ENCODE results near the gene EPHB2. TPM values are rescaled to one million over a fixed set of nuclear protein-coding genes. Genes with fewer than 3 reads are reported as not detected.
A peak's percentile ranks its signal among the peaks of the same experiment; 100 is the strongest.

EPHB2 gene
- polyA plus RNA-seq, 4 donors = 12.4 to 67.9 (median 14.5) TPM

DNA sequence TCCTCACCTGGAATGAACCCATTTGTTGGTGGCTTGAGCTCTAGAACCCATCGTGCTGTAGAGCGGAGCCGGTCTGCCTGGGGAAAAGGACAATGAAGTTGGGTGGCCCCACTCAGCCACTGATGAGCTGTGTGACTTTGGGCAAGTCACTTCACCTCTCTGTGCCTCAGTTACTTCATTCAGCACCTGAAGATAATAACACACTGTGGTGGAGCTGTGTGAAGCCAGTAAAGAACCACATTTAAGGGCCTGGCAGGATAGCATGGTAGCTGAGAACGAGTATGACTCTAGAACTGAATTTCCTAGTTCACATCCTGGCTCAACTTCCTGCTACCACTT is 37.1 kb downstream of the EPHB2 start:
- DNase-seq (ENCODE audit: low read depth in 4 of 4, low spot score in 3 of 4) = no peak

DNA sequence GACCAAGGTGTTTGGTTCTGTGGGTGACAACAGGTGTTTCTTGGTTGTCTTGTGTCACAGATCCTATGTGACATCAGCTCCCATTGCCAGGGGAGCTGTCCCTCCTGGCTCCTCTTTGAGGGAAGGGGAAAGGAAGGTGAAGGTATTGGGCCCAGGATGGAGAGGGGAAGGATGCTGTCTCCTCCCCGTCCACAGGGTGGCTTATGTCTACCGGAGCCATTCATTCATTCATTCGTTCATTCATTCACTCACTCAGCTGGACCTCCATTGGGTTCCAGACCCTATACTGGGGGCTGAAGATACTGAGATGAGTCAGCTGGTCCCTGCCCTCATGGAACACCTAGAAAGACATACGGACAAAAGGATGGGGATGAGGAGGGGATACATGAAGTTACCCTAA is 38.9 kb downstream of the EPHB2 start:
- no peak for DNase-seq (ENCODE audit: low read depth in 4 of 4, low spot score in 3 of 4)

DNA sequence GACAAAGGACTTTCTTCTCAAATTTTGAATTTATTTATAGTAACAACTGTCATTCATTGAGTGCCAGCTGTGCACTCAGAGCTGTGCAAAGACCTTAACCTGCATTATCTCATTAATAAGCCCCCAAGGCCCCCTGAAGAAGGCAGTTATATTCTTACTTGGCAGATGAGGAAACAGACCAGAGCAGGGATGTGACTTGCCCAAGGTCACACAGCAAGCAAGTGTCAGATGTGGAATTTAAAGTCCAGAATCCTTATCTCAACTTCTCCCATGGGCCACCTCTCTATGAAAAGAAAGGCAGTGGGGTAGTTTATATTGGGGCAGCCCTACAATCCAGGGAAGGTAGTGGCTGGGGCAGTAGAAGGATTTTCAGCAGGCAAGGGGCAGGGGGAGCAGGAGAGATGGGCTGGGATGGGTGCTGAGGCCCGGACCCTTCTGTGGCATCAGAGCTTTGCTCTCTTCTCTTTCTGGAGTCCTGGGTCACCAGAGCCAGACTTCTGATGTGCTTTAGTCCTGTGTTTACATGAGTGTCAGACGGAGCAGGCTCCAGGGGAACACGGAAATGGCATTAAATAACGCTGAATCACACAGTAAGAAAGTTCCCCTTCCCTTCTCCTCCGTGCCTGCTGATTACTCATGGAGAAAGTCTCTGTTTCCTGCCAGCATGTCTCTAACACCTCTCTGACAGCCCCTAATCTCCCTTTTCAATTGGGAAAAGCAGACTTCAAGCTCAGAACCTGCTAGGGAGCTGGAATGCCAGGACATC is 39.5 kb downstream of the EPHB2 start:
- peak in 1 of 4 donors; percentile 14 for DNase-seq (ENCODE audit: low read depth in 4 of 4, low spot score in 3 of 4)

DNA sequence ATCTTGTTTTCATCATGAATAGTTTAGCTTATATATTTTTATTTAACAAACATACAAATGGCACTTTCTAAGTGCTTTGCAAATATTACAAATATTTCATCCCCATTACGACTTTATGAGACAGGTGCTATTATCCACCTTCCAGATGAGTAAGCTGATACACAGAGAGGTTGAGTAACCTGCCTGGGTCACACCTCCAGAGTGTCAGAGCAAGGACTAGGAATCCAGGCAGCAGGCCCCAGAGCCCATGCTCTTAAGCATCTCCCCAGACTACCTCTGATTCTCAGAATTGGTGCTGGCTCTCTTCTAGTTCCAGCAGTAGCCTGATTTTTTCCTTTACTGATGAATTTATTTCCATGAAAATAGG is 40.0 kb downstream of the EPHB2 start:
- DNase-seq (ENCODE audit: low read depth in 4 of 4, low spot score in 3 of 4) = no peak

DNA sequence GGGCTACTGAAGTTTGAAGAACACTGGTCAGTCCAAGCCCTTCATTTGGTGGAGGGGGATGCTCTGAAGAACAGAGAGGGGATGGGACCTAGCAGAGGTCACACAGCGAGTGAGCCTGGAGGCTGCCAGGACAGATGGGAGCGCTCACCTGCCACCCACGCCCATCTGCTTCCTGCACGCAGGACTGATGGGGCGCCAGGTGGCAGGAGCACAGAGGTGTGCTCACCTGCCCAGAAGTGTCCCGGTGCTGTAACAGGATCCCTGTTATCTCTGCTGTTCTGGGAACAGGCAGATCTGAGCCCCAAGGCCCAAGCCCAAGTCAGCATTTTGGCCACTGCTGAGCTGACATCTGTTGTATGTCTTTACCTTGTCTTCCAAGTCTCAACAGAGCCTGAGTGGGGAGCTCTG is 40.5 kb downstream of the EPHB2 start:
- DNase-seq (ENCODE audit: low read depth in 4 of 4, low spot score in 3 of 4) = no peak

DNA sequence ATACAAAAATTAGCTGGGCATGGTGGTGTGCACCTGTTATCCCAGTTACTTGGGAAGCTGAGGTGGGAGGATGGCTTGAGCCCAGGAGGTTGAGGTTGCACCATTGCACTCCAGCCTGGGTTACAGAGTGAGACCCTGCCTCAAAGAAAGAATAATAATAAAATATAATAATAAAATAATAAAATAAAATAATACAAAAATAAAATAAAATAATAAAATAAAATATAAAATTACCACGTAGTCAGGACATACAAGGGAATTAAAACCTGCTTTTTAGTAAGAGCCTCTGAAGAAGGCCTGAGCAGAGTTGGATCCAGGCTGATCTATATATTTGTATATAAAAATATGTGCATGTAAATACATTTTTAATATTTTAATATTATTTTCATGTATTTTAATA is 41.7 kb downstream of the EPHB2 start:
- no peak for DNase-seq (ENCODE audit: low read depth in 4 of 4, low spot score in 3 of 4)

DNA sequence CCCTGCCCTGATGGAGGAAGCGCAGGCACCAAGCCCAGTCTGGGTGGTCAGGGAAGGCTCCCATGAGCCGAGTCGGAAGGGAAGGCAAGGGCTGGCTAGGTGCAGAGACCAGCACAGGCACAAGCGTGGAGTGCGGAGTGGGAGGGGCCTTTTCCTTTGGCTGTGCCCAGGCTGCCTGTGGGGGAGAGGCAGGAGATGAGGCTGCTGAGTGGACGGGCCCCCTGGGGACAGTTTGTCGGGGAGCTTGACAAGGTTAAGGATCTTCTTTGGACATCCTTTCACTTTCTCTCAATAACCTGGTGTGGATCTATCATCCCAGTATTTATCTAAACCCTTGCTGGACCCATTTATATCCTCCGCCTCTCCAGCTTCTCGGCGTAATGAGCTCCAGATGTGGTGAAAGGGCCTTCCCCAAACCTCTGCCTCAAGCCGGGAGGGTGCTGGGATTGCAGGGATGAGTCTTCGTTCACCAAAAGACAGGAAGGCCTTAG is 42.9 kb downstream of the EPHB2 start:
- DNase-seq (ENCODE audit: low read depth in 4 of 4, low spot score in 3 of 4) = no peak

DNA sequence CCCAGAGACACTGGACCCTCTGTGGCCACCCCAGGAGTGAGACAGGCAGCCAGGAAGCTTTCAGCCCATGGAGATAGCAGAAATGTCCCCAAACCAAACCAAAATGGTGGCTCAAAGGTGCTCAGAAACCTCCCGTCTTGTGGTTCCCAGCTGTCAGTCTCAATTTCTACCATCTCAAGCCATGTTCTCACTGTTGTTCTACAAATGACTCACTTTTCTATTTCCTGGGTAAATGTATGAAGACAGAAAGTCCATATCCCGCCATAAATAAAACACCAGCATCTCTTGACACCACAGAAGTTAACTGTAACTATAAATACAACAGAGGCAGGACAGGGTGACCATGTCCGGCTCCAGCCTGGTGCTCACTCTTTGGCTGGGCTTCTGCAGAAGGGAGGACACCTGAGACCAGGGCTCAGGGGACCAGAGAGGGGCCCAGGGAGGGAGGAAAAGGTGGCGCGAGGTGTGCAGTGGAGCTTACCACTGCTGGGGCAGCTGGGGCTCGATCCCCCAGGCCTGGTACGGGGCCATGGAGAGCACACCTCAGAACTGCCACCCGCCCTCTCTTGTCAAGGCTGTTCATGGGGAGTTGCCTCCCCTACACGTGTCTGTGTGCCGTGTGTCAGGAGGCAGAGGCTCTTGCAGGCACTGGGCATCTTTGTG is 43.6 kb downstream of the EPHB2 start:
- no peak for DNase-seq (ENCODE audit: low read depth in 4 of 4, low spot score in 3 of 4)

DNA sequence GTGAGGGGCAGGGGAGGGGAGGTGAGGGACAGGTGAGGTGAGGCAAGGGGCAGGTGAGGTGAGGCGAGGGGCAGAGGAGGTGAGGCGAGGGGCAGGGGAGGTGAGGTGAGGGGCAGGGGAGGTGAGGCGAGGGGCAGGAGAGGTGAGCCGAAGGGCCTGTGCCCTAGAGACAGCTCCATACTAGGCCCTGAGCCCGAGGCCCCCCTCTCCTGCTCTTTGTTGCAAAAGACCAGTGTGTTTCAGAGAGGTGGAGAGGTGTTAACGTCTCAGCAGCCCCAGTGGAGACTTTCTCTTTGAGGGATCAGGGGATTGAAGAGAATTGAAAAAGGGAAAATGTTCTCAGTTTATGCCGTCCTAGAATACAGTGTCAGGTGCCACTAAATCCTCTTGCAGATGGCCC is 44.2 kb downstream of the EPHB2 start:
- no peak for DNase-seq (ENCODE audit: low read depth in 4 of 4, low spot score in 3 of 4)

DNA sequence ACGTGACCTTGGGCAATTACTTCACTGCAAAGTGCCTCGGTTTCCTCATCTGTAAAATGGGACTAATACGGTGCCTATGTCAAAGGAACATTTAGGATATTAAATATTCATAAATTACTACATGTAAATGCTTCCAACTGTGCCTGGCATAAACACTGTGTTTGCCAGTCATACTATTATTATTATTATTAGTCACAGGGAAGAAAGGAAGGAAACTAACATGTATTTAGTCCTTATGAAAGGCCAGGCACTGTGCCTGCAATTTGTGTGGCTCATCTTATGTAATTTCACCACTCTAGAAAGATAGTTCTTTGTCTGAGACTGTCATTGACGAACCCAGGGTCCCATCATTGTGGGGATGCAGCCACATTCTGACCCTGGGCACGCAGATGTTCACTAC is 45.0 kb downstream of the EPHB2 start:
- no peak for DNase-seq (ENCODE audit: low read depth in 4 of 4, low spot score in 3 of 4)

DNA sequence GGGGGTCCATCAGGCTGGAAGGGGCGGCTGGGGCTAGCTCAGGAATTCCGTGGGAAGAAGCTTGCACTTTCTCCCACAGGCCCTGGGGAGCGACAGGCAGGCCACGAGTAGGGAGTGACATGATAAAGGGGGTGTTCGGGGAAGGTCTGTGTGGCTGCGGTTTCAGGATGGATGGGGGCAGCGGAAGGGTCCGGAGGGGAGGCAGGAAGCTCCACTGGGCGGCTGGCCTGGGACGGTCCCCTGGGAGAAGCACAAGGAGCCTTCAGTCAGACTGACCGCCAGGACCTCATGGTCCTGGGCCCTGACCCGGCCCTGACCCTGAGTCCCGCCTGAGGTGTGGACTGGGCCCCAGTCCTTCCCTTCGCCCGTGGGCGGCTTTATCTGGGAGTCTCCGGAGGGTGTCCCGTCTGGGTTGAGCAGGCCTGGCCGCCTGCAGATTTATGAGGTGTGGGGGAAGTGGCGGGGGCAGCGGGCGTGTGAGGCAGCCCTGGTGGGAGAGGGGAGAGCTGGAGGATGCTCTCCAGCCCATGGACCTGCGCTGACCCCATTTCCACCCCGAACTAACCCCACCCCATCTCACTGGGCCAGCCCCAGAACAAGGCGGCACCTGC is 45.6 kb downstream of the EPHB2 start:
- no peak for DNase-seq (ENCODE audit: low read depth in 4 of 4, low spot score in 3 of 4)

DNA sequence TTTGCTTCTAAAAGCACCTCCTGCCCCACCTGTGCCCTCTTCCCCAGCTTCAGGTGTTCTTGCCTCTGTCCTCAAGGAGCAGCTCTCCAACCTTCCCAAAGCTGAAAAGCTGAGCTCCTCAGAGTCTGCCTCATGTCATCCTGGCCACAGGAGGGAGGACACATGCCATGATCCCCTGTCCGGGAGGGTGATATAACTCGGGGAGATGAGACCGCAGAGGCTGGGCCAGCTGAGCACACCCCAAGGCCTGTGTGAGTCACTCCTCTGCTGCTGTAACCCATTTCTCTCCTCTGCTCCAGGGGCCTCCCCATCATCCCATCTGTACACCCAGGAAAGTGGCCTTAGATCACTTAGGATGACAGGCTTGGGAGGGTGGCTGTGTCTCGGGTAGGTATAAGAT is 49.8 kb downstream of the EPHB2 start:
- no peak for DNase-seq (ENCODE audit: low read depth in 4 of 4, low spot score in 3 of 4)

DNA sequence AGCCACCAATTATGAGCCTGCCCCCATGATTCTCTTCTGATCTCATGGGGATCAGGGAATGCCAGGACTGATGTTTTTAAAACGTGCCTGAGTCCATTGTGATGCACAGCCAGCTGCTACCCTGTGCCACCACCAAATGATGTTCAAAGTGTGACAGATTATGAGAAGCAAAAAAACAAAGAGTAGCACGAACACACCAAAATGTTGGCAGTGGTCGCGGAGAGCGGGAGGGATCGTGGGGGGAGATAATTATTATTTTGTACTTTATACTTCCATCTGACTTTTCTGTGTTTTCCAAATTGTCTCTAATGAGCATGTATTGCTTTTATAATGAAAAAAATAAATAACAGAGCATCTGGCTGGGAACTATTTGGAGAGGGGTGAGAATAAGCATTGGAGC is 50.5 kb downstream of the EPHB2 start:
- no peak for DNase-seq (ENCODE audit: low read depth in 4 of 4, low spot score in 3 of 4)

DNA sequence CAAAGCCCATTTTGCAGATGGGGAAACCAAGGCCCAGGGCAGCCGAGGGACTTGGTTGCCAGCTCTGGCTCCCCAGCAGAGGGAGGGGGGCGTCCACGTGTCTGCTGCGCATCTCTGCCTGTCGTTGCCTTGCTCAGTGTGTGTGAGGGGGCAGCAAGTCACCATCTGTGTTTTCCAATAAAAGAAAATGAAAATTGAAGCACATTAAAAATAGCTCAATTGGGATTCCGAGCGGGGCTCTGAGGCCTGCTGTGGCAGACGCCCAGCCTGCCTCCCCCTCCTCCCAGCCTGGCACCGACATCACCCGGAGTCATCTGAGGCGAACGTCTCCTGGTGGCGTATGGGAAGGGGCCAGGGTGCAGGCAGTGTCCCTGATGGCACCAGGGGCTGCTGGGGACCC is 51.2 kb downstream of the EPHB2 start:
- DNase-seq (ENCODE audit: low read depth in 4 of 4, low spot score in 3 of 4) = no peak

DNA sequence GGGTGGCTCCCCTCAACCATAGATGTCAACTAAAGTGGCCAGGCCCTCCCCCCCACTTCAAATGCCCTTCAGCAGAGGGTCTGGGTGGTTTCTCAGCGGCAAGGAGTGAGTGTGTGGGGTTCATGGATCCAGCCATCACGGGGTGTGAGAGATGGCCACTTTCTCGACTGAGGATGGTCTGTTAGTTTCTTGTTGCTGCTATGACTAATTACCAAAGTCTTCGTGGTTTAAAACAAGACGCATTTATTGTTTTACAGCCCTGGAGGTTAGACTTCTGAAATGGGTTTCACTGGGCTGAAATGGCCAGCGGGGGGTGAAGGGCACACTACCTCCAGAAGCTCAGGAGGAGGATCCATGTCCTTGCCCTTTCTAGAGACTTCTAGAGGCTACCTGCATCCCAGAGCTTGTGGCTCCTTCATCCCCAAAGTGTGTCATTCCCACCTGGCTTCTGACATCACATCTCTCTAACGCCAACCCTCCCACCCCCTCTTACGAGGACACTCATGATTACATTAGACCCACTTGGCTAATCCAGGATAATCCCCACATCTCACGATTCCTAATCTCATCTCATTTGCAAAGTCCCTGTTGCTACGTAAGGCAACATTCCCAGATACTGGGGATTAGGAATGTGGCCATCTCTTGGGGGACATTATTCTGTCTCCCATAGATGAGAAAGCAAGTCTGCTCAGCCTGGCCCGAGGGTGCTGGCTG is 53.0 kb downstream of the EPHB2 start:
- no peak for DNase-seq (ENCODE audit: low read depth in 4 of 4, low spot score in 3 of 4)

DNA sequence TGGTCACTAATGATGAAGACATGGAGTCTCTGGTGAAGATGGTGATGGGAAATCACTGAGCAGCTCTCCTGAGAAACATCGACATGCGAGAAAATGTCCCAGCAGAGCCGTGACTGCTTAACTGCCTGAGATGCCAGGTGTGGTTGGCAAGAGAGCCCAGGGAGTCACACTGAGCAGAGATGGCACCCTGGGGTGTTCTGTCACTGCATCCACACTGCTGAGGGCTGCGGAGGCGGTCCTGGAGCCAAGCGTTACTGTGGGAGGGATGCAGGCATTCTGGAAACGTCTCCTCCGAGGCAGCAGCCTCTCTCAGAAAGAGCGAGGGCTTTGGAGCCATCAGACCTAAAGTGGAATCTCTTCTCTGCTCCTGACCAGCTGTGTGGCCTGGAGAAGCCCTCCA is 57.2 kb downstream of the EPHB2 start:
- no peak for DNase-seq (ENCODE audit: low read depth in 4 of 4, low spot score in 3 of 4)

DNA sequence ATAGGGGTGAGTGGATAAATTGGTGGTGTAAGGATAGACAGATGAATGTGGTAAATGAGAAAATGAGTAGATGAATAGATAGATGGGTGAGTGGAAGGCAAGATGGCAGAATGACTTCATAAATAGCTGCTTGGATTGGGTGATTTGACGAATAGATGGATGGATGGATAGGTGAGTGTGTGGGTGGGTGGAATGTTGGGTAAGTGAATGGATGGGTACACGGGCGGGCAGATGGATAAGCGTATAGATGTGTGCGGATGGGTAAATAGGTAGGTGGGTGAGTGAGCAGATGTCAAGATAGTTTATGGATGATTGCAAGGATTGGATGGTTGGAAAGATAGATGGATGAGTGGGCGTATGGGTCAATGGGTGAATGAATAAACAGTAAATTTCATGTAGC is 59.3 kb downstream of the EPHB2 start:
- DNase-seq (ENCODE audit: low read depth in 4 of 4, low spot score in 3 of 4) = no peak

DNA sequence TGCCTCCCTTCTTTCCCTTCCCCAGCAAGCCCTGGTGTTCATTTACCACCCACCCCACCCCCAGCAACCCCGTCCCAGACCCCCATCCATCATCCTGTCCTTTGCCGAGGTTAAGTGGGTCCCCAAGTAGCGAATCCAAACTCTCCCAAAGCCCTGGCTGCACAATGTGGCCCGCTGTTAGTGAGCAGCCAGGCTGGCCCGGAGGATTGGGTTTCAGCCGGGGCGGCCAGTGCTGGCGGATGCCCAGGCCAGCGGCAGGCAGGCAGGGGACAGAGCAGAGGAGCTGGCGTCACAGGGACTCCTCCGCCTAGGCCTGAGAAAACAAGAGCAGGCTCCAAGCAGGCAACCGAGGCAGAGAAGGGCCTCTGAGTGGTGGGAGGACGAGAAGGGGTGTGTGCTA is 61.4 kb downstream of the EPHB2 start:
- peak in 2 of 4 donors; percentile 55 to 77 for DNase-seq (ENCODE audit: low read depth in 4 of 4, low spot score in 3 of 4)

DNA sequence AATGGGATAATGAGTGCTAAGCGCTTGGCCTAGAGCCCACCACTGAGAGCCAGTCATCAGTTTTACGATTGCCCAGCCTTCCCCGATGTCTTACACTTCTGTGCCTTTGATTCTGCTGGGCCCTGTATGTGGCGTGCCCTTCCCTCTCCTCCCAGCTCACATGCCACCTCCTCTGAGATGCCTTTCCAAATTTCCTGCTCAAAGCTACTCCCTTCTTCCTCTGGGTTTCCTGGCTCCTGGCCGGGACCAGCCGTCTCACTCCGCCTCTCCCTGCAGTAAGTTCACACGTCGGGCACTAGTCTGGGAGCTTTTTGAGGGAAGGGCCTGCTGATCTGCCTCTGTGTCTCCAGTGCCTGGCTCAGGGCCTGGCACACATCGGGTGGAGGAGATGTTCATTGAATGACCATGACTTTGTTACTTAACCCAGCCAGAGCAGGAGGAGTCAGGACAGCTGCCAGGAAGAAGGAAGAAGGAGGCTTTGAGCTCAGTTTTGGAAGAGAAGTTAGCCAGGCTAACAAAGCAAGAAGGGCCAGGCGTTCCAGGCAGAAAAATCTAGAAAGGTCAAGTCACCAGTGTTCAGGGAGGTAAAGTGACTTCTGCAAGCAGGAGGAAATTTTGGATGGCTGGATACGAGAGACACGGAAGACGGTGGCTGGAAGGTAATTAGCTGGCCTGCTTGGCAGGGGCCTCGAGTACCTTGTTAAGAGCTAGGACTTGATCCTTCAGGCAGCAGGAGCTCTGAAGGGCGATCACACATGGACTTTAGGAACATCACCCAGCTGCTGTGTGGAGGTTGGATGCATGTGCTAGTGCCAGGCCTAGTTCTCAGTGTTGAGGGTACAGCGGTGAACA is 63.6 kb downstream of the EPHB2 start:
- no peak for DNase-seq (ENCODE audit: low read depth in 4 of 4, low spot score in 3 of 4)

DNA sequence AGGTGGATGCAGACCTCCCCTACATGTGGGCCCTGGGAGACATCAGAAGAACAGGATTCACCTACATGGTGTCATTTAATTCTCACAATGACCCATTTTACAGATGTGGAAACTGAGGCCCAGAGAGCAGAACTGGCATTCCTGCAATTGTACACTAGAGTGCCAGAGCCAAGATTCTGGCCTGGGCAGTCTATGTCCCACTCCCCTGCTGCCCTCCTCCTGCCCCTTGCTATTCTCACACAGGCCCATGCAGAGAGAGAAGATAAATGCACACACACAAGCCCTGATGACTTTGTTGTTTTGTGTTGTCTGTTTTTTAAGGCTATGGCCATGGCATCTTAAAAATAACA is 64.2 kb downstream of the EPHB2 start:
- DNase-seq (ENCODE audit: low read depth in 4 of 4, low spot score in 3 of 4) = no peak

DNA sequence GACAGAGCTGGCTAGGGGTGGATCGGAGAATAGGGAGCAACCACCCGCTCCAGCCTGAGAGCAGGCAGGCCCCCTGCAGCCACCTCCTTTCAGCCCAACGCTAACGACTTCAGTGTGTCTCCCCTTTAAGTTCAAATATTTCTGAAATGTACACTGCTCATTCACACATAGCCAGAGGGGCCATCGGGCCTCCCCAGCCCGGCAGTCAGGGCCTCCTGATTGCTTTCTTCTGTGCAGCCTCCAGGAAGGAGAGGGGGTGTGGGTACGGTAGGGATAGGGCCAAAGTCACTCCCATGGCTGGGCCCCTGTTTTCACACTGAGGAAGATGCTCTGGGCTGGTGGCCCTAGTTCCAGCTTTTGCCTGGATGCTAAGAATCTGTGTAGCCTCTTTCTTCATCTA is 64.8 kb downstream of the EPHB2 start:
- DNase-seq (ENCODE audit: low read depth in 4 of 4, low spot score in 3 of 4) = no peak
